Ishikawa (cell line): ENCODE measurements around the gene IGFBP3.

Experiments
- CEBPB ChIP-seq: IDR thresholded peaks from 2 replicates; pipeline ENCODE4 v1.6.1; 2012
- CREB1 ChIP-seq: IDR thresholded peaks from 2 replicates; pipeline ENCODE4 v1.6.1; 2012; ENCODE audit warnings: low read depth
- EGR1 ChIP-seq: IDR thresholded peaks from 2 replicates; pipeline ENCODE4 v1.6.1; 2012
- EP300 ChIP-seq: IDR thresholded peaks from 2 replicates; pipeline ENCODE4 v1.6.1; 2012; ENCODE audit warnings: borderline replicate concordance
- FOXM1 ChIP-seq: IDR thresholded peaks from 2 replicates; pipeline ENCODE4 v1.6.1; 2012; ENCODE audit warnings: low read depth, borderline replicate concordance
- NFIC ChIP-seq: IDR thresholded peaks from 2 replicates; pipeline ENCODE4 v1.6.1; 2012
- RAD21 ChIP-seq: IDR thresholded peaks from 2 replicates; pipeline ENCODE4 v1.6.1; 2012; ENCODE audit warnings: low read depth
- TAF1 ChIP-seq: IDR thresholded peaks from 2 replicates; pipeline ENCODE4 v1.6.1; 2012; ENCODE audit warnings: low read depth, mild to moderate bottlenecking
- TCF12 ChIP-seq: IDR thresholded peaks from 2 replicates; pipeline ENCODE4 v1.6.1; 2012; ENCODE audit warnings: low read depth
- TEAD4 ChIP-seq: IDR thresholded peaks from 2 replicates; pipeline ENCODE4 v1.6.1; 2012
- USF1 ChIP-seq: IDR thresholded peaks from 2 replicates; pipeline ENCODE4 v1.6.1; 2012
- YY1 ChIP-seq: IDR thresholded peaks from 2 replicates; pipeline ENCODE4 v1.6.1; 2012; ENCODE audit warnings: low read depth
- ZBTB7A ChIP-seq: IDR thresholded peaks from 2 replicates; pipeline ENCODE4 v1.6.1; 2012; ENCODE audit warnings: low read depth
- TF ChIP-seq, protein P1 (sequence below): IDR thresholded peaks from 2 replicates; pipeline ENCODE4 v1.6.1; 2012; ENCODE audit warnings: low read depth, mild to moderate bottlenecking
- TF ChIP-seq, protein P2 (sequence below): IDR thresholded peaks from 2 replicates; pipeline ENCODE4 v1.6.1; 2012

The IGFBP3 gene

GRCh38 chr7:45917658-45918057, 3.4 kb downstream of the IGFBP3 start:
- TF ChIP-seq CEBPB (no peak), RAD21 (peak; percentile 82), USF1 (no peak), TCF12 (no peak)
- TF ChIP-seq, protein P1, sequence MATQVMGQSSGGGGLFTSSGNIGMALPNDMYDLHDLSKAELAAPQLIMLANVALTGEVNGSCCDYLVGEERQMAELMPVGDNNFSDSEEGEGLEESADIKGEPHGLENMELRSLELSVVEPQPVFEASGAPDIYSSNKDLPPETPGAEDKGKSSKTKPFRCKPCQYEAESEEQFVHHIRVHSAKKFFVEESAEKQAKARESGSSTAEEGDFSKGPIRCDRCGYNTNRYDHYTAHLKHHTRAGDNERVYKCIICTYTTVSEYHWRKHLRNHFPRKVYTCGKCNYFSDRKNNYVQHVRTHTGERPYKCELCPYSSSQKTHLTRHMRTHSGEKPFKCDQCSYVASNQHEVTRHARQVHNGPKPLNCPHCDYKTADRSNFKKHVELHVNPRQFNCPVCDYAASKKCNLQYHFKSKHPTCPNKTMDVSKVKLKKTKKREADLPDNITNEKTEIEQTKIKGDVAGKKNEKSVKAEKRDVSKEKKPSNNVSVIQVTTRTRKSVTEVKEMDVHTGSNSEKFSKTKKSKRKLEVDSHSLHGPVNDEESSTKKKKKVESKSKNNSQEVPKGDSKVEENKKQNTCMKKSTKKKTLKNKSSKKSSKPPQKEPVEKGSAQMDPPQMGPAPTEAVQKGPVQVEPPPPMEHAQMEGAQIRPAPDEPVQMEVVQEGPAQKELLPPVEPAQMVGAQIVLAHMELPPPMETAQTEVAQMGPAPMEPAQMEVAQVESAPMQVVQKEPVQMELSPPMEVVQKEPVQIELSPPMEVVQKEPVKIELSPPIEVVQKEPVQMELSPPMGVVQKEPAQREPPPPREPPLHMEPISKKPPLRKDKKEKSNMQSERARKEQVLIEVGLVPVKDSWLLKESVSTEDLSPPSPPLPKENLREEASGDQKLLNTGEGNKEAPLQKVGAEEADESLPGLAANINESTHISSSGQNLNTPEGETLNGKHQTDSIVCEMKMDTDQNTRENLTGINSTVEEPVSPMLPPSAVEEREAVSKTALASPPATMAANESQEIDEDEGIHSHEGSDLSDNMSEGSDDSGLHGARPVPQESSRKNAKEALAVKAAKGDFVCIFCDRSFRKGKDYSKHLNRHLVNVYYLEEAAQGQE: no peak
- TF ChIP-seq, protein P2, sequence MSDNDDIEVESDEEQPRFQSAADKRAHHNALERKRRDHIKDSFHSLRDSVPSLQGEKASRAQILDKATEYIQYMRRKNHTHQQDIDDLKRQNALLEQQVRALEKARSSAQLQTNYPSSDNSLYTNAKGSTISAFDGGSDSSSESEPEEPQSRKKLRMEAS: no peak

DNA sequence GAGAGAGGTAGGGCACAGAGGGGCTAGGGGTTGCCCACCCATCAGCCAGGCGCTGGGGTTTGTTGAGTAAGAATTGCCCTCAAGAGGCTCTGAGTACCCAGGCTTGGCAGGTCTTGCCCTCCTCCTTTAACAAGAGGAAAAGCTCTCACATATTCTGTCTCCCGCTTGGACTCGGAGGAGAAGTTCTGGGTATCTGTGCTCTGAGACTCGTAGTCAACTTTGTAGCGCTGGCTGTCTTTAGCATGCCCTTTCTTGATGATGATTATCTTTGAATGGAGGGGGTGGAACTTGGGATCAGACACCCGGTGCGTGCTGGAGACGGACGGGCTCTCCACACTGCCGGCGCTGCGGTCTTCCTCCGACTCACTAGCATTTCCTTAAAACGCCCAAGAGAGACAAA, 4.0 kb downstream of the IGFBP3 start:
- TF ChIP-seq CEBPB: no peak
- TF ChIP-seq RAD21: no peak
- no peak for TF ChIP-seq EP300

- no peak for TF ChIP-seq YY1
- no peak for TF ChIP-seq NFIC
- TF ChIP-seq, protein P1: no peak
Measured at GRCh38 chr7:45915606-45916005, 5.5 kb downstream of the IGFBP3 start.

- TF ChIP-seq TCF12: no peak
Measured at GRCh38 chr7:45914911-45915310, 6.2 kb downstream of the IGFBP3 start.

GRCh38 chr7:45912972-45913371, 8.1 kb downstream of the IGFBP3 start:
- TF ChIP-seq, protein P1: no peak
- no peak for TF ChIP-seq CEBPB
- TF ChIP-seq USF1: no peak
- TF ChIP-seq CREB1: no peak

GRCh38 chr7:45911311-45911710, 9.8 kb downstream of the IGFBP3 start:
- no peak for TF ChIP-seq TAF1
- TF ChIP-seq, protein P1: no peak
- TF ChIP-seq EGR1: no peak
- TF ChIP-seq, protein P2: no peak
- TF ChIP-seq ZBTB7A: no peak
- TF ChIP-seq TCF12: no peak
- no peak for TF ChIP-seq RAD21
- TF ChIP-seq NFIC: no peak
- TF ChIP-seq YY1: no peak
- TF ChIP-seq USF1: no peak
- no peak for TF ChIP-seq FOXM1
- TF ChIP-seq CREB1: no peak
- TF ChIP-seq EP300: no peak
- no peak for TF ChIP-seq TEAD4
- no peak for TF ChIP-seq CEBPB
